Kidney (tissue), 14 donors: Measurements from ENCODE around the gene KRT36. TPM values are rescaled to one million over a fixed set of nuclear protein-coding genes. Genes with fewer than 3 reads are reported as not detected.

Experiments used
- DNase-seq, 5 donors: peaks; one replicate each; pipeline ENCODE4 v3.0.0-alpha.2; 2013 to 2020
- FAIRE-seq: peaks from 2 replicates; lab custom pipeline; 2012; peaks lifted over from hg19 to GRCh38; lab: Jason Lieb, UNC
- H3K27ac ChIP-seq, 2 donors: one replicate each; pipeline ENCODE4 v1.7.0; 2013; ENCODE audit warnings: low read depth in 2 of 2, low read length in 2 of 2, inconsistent platforms in 1 of 2
- H3K27me3 ChIP-seq: one replicate; pipeline ENCODE4 v1.7.1; 2013; ENCODE audit warnings: low read length, inconsistent platforms; ENCODE audit not compliant: control insufficient read depth, insufficient read depth
- H3K36me3 ChIP-seq, 3 donors: one replicate each; pipeline versions ENCODE4 v1.7.0 to v1.7.1; 2013; ENCODE audit warnings: low read length in 3 of 3, control low read depth in 1 of 3, inconsistent platforms in 1 of 3; ENCODE audit not compliant: insufficient read depth in 3 of 3, control insufficient read depth in 2 of 3
- H3K4me1 ChIP-seq, 3 donors: one replicate each; pipeline versions ENCODE4 v1.7.0 to v1.7.1; 2013; ENCODE audit warnings: low read length in 3 of 3, inconsistent platforms in 1 of 3, low read depth in 1 of 3; ENCODE audit not compliant: control insufficient read depth in 2 of 3, insufficient read depth in 2 of 3
- H3K4me3 ChIP-seq, 3 donors: one replicate each; pipeline versions ENCODE4 v1.7.0 to v1.8.1; 2013; ENCODE audit warnings: low read length in 3 of 3, control low read depth in 1 of 3, inconsistent platforms in 1 of 3
- H3K9ac ChIP-seq, 3 donors: one replicate each; pipeline versions ENCODE4 v1.7.0 to v1.7.1; 2013; ENCODE audit warnings: low read length in 3 of 3, control low read depth in 1 of 3, inconsistent platforms in 1 of 3
- H3K9me3 ChIP-seq, 3 donors: one replicate each; pipeline versions ENCODE4 v1.7.0 to v1.7.1; 2013; ENCODE audit warnings: low read length in 3 of 3, control low read depth in 1 of 3, inconsistent platforms in 1 of 3; ENCODE audit not compliant: control insufficient read depth in 2 of 3, insufficient read depth in 1 of 3
- intact Hi-C: fragments of 100-400 bp; cut with DNase I; formaldehyde crosslinking; loops from one replicate; pipeline ENCODE4 v1.11.1; 2022
- polyA plus RNA-seq: library from polyadenylated mRNA; stranded (reverse); fragments of 350-450 nt; fragmentation: Illumina TruSeq; extraction: RNeasy Lipid Tissue Mini Kit (QIAGEN cat#74804); gene quantifications from one replicate; pipeline ENCODE4 v1.2.3, GENCODE V29; 2014; ENCODE audit warnings: low read depth, low replicate concordance; ENCODE audit not compliant: insufficient read depth
- total RNA-seq: library from RNA; stranded (reverse); fragmentation: NEBNext Ultra II Directional; extraction: Animal tissue kit (Norgen Biotek cat#: 25700); gene quantifications from one replicate; pipeline ENCODE4 v1.2.1, GENCODE V29; 2021
- TF ChIP-seq, protein P1 (sequence below): IDR thresholded peaks from 3 replicates; pipeline ENCODE4 v1.5.1; 2012; ENCODE audit warnings: mild to moderate bottlenecking, moderate library complexity, borderline replicate concordance; ENCODE audit not compliant: insufficient read depth; ENCODE audit errors: extremely low read depth
- donor health status: control.
- donor health status: control.
- donor health status: control.
- donor health status: control.
- donor health status: control.
- donor health status: DM: yes; HTN: yes; CAD: no.
- donor health status: Normal renal cell carcinoma (clear cell type).

The KRT36 gene
- total and polyA plus RNA-seq, 2 donors from 2014 or later, result not detected

DNA sequence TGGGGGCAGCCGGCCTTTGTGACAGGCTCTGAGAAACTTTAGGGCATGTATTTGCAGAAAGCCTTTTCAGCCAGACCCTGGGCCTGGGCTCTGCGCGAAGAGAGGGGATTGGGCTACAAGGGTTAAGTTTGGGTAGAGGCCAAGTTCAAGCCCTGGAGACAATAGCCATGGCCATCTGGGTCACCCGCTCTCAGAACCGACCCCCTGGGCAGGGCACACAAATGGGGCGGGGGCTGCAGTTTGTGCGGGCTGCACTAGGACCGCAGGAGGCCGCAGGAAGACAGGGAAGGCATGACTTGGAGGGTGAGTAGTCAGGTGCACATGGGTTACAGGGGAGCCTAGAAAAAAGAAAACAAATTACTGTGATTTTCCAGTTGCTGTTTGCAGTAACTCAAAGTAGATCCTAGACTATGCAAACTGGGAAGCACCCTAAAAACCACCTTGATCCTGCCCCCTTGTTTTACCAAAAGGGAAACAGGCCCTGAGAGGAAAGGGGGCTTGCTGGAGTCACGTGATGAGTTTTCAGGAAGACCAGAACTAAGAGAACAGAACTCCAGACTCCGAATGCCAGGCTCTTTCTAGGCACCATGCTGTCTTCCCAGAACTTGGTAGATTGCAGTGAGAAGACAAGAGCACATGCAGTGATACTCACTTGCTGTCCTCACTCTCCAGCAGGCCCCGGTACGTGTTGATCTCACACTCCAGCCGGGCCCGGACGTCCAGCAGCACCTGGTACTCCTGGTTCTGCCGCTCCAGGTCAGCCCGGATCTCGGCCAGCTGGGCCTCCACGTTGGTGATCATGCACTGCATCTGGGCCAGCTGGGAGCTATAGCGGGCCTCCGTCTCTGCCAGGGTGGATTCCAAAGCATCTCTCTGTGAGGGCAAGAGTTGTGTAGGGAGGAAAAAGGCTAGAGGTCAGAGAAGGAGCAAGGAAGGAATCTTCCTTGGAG, 12.6 kb downstream of the KRT36 start:
- FAIRE-seq (no peak), DNase-seq (no peak)
- Histone ChIP-seq H3K36me3 (no peaks in the 10 kb centered on the region), H3K9ac (no peak overlapping the region), H3K4me3 (no peak overlapping the region), H3K27me3 (no peaks in the 10 kb centered on the region), H3K27ac (no peak overlapping the region), H3K9me3 (no peaks in the 10 kb centered on the region), H3K4me1 (peaks cover 0 to 3% (median 0%) of the 10 kb centered on the region in 3 donors)
- intact Hi-C loops, result no loop called here
- TF ChIP-seq, protein P1, sequence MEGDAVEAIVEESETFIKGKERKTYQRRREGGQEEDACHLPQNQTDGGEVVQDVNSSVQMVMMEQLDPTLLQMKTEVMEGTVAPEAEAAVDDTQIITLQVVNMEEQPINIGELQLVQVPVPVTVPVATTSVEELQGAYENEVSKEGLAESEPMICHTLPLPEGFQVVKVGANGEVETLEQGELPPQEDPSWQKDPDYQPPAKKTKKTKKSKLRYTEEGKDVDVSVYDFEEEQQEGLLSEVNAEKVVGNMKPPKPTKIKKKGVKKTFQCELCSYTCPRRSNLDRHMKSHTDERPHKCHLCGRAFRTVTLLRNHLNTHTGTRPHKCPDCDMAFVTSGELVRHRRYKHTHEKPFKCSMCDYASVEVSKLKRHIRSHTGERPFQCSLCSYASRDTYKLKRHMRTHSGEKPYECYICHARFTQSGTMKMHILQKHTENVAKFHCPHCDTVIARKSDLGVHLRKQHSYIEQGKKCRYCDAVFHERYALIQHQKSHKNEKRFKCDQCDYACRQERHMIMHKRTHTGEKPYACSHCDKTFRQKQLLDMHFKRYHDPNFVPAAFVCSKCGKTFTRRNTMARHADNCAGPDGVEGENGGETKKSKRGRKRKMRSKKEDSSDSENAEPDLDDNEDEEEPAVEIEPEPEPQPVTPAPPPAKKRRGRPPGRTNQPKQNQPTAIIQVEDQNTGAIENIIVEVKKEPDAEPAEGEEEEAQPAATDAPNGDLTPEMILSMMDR, result no peak

DNA sequence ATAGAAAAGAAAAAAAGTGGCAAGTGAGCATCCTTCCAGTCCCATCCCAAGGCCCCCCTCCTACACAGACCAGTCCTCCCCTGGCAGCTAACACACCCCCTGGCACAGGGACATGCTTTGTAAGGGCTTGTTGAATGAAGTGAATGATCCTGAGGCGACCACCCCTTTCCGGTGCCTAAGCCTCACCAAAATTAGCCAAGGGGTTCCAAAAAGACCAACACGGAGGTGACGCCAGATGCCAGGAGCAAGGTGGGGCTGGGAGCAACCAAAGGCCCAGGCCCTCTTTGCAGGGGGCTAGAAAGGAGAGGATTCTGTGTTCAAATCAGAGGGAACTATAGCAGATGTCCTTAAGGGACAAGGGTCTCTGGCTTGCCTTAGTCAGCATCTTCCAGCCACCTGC, 14.3 kb downstream of the KRT36 start:
- intact Hi-C loops, result no loop called here
- DNase-seq (no peak), FAIRE-seq (no peak)
- Histone ChIP-seq H3K27ac (no peak overlapping the region), H3K4me3 (no peak overlapping the region), H3K4me1 (peaks cover 0 to 3% (median 0%) of the 10 kb centered on the region in 3 donors), H3K9me3 (peaks cover 0 to 5% (median 0%) of the 10 kb centered on the region in 3 donors), H3K27me3 (no peaks in the 10 kb centered on the region), H3K36me3 (no peaks in the 10 kb centered on the region), H3K9ac (no peak overlapping the region)
- TF ChIP-seq, protein P1, result no peak

DNA sequence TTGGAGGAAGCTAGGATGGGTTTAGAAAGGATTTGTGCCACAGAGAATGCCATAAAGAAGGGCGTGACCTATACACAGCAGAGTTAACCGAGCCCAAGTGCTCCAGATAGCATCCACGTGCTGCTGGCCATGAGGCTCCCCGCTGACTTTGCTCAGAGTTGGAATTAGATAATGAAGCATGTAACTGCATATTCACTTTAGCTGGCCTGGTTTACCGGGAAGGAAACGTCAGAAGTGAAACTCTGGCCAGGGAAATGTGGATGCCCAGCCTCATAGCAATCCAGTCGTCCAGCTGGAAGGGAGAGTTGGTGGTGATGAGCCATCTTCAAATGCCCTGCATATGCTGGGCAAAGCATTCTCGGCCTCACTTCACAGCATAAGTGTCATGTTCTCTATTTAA, 14.8 kb downstream of the KRT36 start:
- intact Hi-C loops, result no loop called here
- no peak for FAIRE-seq
- Histone ChIP-seq H3K9ac (no peak overlapping the region), H3K4me3 (no peak overlapping the region), H3K27me3 (no peaks in the 10 kb centered on the region), H3K27ac (no peak overlapping the region), H3K4me1 (peaks cover 0 to 3% (median 0%) of the 10 kb centered on the region in 3 donors), H3K36me3 (no peaks in the 10 kb centered on the region), H3K9me3 (peaks cover 0 to 5% (median 0%) of the 10 kb centered on the region in 3 donors)
- TF ChIP-seq, protein P1, result no peak
- DNase-seq, result no peak
